Neuronal stem cell (in vitro differentiated cells): Measurements from ENCODE around the gene SMTN.

ENCODE experiments used
- DNase-seq: peaks from one replicate; pipeline ENCODE4 v3.0.0-alpha.2; 2013; ENCODE audit warnings: low spot score
- H2AFZ ChIP-seq: one replicate; pipeline ENCODE4 v1.6.1; 2013; ENCODE audit warnings: mild to moderate bottlenecking, low read length, inconsistent platforms
- H2AK5ac ChIP-seq: 2 replicates; pipeline ENCODE4 v1.6.1; 2013; ENCODE audit warnings: low read depth, mild to moderate bottlenecking, inconsistent platforms, low read length, moderate library complexity, mixed read lengths
- H2BK120ac ChIP-seq: 2 replicates; pipeline ENCODE4 v1.6.1; 2013; ENCODE audit warnings: low read depth, mild to moderate bottlenecking, inconsistent platforms, low read length, moderate library complexity, mixed read lengths
- H2BK12ac ChIP-seq: one replicate; pipeline ENCODE4 v1.6.1; 2013; ENCODE audit warnings: low read length, inconsistent platforms
- H2BK15ac ChIP-seq: 2 replicates; pipeline ENCODE4 v1.6.1; 2013; ENCODE audit warnings: mild to moderate bottlenecking, low read length, inconsistent platforms, mixed read lengths
- H2BK5ac ChIP-seq: one replicate; pipeline ENCODE4 v1.6.1; 2013; ENCODE audit warnings: inconsistent platforms, mild to moderate bottlenecking, low read length, moderate library complexity
- H3K14ac ChIP-seq: one replicate; pipeline ENCODE4 v1.6.1; 2013; ENCODE audit warnings: low read length, inconsistent platforms
- H3K18ac ChIP-seq: 2 replicates; pipeline ENCODE4 v1.6.1; 2013; ENCODE audit warnings: low read length, inconsistent platforms
- H3K23ac ChIP-seq: 2 replicates; pipeline ENCODE4 v1.6.1; 2013; ENCODE audit warnings: low read depth, mild to moderate bottlenecking, mixed read lengths, low read length, inconsistent platforms; ENCODE audit not compliant: poor library complexity
- H3K27ac ChIP-seq: replicated peaks from 3 replicates; pipeline ENCODE4 v1.5.1; 2013; ENCODE audit warnings: low read length, inconsistent platforms
- H3K27me3 ChIP-seq, 3 experiments: 2 replicates each; pipeline ENCODE4 v1.6.1; 2013; ENCODE audit warnings: low read length in 3 of 3, mild to moderate bottlenecking in 2 of 3, inconsistent platforms in 1 of 3, low read depth in 1 of 3, mixed read lengths in 1 of 3, moderate library complexity in 1 of 3; ENCODE audit not compliant: control insufficient read depth in 3 of 3, insufficient read depth in 3 of 3
- H3K36me3 ChIP-seq, 2 donors: replicated peaks in 1 of 2; 2 replicates each; pipeline ENCODE4 v1.6.1; 2013; ENCODE audit warnings: low read length in 2 of 2; ENCODE audit not compliant: control insufficient read depth in 2 of 2, insufficient read depth in 2 of 2
- H3K4ac ChIP-seq: 2 replicates; pipeline ENCODE4 v1.6.1; 2013; ENCODE audit warnings: inconsistent platforms, mild to moderate bottlenecking, low read length, moderate library complexity
- H3K4me1 ChIP-seq, 2 donors: 1 replicate in 1 of 2; 2 replicates in 1 of 2; pipeline ENCODE4 v1.6.1; 2013; ENCODE audit warnings: low read length in 2 of 2, low read depth in 1 of 2; ENCODE audit not compliant: control insufficient read depth in 2 of 2, insufficient read depth in 1 of 2
- H3K4me2 ChIP-seq: one replicate; pipeline ENCODE4 v1.6.1; 2013; ENCODE audit warnings: mild to moderate bottlenecking, low read length, inconsistent platforms; ENCODE audit not compliant: insufficient read depth, poor library complexity, severe bottlenecking
- H3K4me3 ChIP-seq, 2 donors: 2 replicates each; pipeline ENCODE4 v1.5.1; 2013; ENCODE audit warnings: low read length in 2 of 2, mild to moderate bottlenecking in 2 of 2, inconsistent platforms in 1 of 2, moderate library complexity in 1 of 2
- H3K79me1 ChIP-seq: one replicate; pipeline ENCODE4 v1.6.1; 2013; ENCODE audit warnings: low read depth, mild to moderate bottlenecking, inconsistent platforms, low read length, moderate library complexity
- H3K9ac ChIP-seq: one replicate; pipeline ENCODE4 v1.6.1; 2013; ENCODE audit warnings: mild to moderate bottlenecking, low read depth, low read length, inconsistent platforms; ENCODE audit not compliant: poor library complexity
- H3K9me3 ChIP-seq, 2 donors: replicated peaks in 1 of 2; 2 replicates each; pipeline versions ENCODE3 to v1.6.1; 2013; ENCODE audit warnings: low read length in 2 of 2, mild to moderate bottlenecking in 2 of 2, inconsistent platforms in 1 of 2, low read depth in 1 of 2, mixed read lengths in 1 of 2, moderate library complexity in 1 of 2; ENCODE audit not compliant: control insufficient read depth in 2 of 2, insufficient read depth in 1 of 2
- H4K8ac ChIP-seq: one replicate; pipeline ENCODE4 v1.6.1; 2013; ENCODE audit warnings: low read depth, mild to moderate bottlenecking, inconsistent platforms, low read length, moderate library complexity
- H4K91ac ChIP-seq: one replicate; pipeline ENCODE4 v1.6.1; 2013; ENCODE audit warnings: low read length, low read depth, mild to moderate bottlenecking, inconsistent platforms; ENCODE audit not compliant: poor library complexity
- WGBS, 2 donors: extraction: QIAGEN DNeasy Blood & Tissue Kit; methylation state at CpG; one replicate each; pipeline ENCODE4 v1.1.7; 2013; ENCODE audit warnings: missing lambda C conversion rate in 2 of 2, mixed read lengths in 1 of 2; ENCODE audit not compliant: insufficient read length in 2 of 2, insufficient replicate concordance in 1 of 2; ENCODE audit errors: extremely low coverage in 2 of 2; 5-methylcytosine and 5-hydroxymethylcytosine counted together

Gene SMTN

GRCh38 chr22:31105282-31105929, 24.3 kb downstream of the SMTN start:
- H3K14ac ChIP-seq = no peak overlapping the region
- H3K9me3 ChIP-seq = peaks cover 0 to 2% of the 10 kb centered on the region in 2 donors
- no peak overlapping the region for H4K8ac ChIP-seq
- no peak overlapping the region for H3K4me2 ChIP-seq
- no peak overlapping the region for H4K91ac ChIP-seq
- no peak overlapping the region for H2BK5ac ChIP-seq
- no peak overlapping the region for H3K18ac ChIP-seq
- no peak overlapping the region for H3K23ac ChIP-seq
- WGBS, 2 donors = no CpG with 5 or more reads among the region's 11 CpGs
- no peak overlapping the region for H2AFZ ChIP-seq
- no peak overlapping the region for H2BK120ac ChIP-seq
- DNase-seq = no peak
- no peak overlapping the region for H3K9ac ChIP-seq
- no peak overlapping the region for H3K27ac ChIP-seq
- H3K79me1 ChIP-seq = no peaks in the 10 kb centered on the region
- H3K4ac ChIP-seq = no peak overlapping the region
- H2AK5ac ChIP-seq = no peak overlapping the region
- H2BK15ac ChIP-seq = no peak overlapping the region
- H3K4me1 ChIP-seq = peaks cover 0 to 7% of the 10 kb centered on the region in 2 donors
- H3K27me3 ChIP-seq = peaks cover 0 to 23% (median 0%) of the 10 kb centered on the region in 3 experiments
- H3K36me3 ChIP-seq = peaks cover 4 to 10% of the 10 kb centered on the region in 2 donors
- H3K4me3 ChIP-seq = no peak overlapping the region
- no peak overlapping the region for H2BK12ac ChIP-seq

- Histone ChIP-seq H3K23ac (peak overlapping the region; percentile 49), H2AK5ac (peak overlapping the region; percentile 88), H3K4me1 (peaks cover 0 to 7% of the 10 kb centered on the region in 2 donors), H3K4me3 (no peak overlapping the region), H2BK120ac (no peak overlapping the region), H3K27ac (no peak overlapping the region), H3K79me1 (no peaks in the 10 kb centered on the region), H3K9ac (peak overlapping the region; percentile 45), H3K9me3 (peaks cover 0 to 2% of the 10 kb centered on the region in 2 donors), H2AFZ (no peak overlapping the region), H3K4me2 (no peak overlapping the region), H4K8ac (no peak overlapping the region), H3K18ac (no peak overlapping the region), H3K36me3 (peaks cover 3 to 8% of the 10 kb centered on the region in 2 donors), H3K14ac (no peak overlapping the region), H4K91ac (no peak overlapping the region), H2BK5ac (peak overlapping the region; percentile 69), H2BK15ac (peak overlapping the region; percentile 69), H3K4ac (no peak overlapping the region), H2BK12ac (no peak overlapping the region), H3K27me3 (peaks cover 0 to 23% (median 0%) of the 10 kb centered on the region in 3 experiments)
- WGBS, 2 donors = no CpG with 5 or more reads among the region's 4 CpGs
- no peak for DNase-seq
These were observed 25.0 kb downstream of the SMTN start for GRCh38 chr22:31106001-31106571.

DNA sequence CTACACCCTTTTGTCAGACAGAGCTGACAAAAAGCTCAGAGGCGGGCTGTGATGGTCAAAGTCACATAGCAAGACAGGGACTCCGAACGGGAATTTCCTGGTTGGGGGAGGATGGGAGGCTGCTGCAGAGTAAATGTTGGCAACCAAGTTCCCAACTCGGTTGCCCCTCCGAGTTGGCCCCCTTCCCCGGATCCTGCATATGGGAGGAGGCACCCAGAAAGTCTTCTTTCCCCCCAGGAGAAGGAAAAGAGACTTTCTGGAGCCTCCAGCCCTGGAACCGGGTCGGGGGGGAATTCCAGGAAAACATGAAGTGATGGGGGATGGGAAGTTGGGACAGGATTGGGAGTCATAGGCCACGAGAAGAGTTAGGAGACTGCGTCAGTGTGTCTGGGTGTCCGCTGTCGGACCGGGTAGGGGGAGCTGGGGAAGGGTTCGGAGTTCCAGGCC, 25.6 kb downstream of the SMTN start:
- Histone ChIP-seq H3K4ac (no peak overlapping the region), H2BK12ac (no peak overlapping the region), H3K14ac (no peak overlapping the region), H2AK5ac (no peak overlapping the region), H3K23ac (no peak overlapping the region), H3K4me1 (peaks cover 0 to 7% of the 10 kb centered on the region in 2 donors), H2AFZ (peak overlapping the region; percentile 98), H3K4me2 (peak overlapping the region; percentile 90), H3K9ac (peak overlapping the region; percentile 74), H3K79me1 (no peaks in the 10 kb centered on the region), H3K4me3 (peak overlapping the region; percentile 49 to 87), H3K36me3 (peaks cover 3 to 6% of the 10 kb centered on the region in 2 donors), H3K27me3 (peaks cover 0 to 23% (median 0%) of the 10 kb centered on the region in 3 experiments), H4K91ac (no peak overlapping the region), H4K8ac (no peak overlapping the region), H2BK15ac (no peak overlapping the region), H2BK5ac (peak overlapping the region; percentile 69), H3K9me3 (peaks cover 0 to 2% of the 10 kb centered on the region in 2 donors), H3K18ac (peak overlapping the region; percentile 98), H3K27ac (no peak overlapping the region), H2BK120ac (no peak overlapping the region)
- no CpG with 5 or more reads among the region's 14 CpGs for WGBS, 2 donors
- no peak for DNase-seq

DNA sequence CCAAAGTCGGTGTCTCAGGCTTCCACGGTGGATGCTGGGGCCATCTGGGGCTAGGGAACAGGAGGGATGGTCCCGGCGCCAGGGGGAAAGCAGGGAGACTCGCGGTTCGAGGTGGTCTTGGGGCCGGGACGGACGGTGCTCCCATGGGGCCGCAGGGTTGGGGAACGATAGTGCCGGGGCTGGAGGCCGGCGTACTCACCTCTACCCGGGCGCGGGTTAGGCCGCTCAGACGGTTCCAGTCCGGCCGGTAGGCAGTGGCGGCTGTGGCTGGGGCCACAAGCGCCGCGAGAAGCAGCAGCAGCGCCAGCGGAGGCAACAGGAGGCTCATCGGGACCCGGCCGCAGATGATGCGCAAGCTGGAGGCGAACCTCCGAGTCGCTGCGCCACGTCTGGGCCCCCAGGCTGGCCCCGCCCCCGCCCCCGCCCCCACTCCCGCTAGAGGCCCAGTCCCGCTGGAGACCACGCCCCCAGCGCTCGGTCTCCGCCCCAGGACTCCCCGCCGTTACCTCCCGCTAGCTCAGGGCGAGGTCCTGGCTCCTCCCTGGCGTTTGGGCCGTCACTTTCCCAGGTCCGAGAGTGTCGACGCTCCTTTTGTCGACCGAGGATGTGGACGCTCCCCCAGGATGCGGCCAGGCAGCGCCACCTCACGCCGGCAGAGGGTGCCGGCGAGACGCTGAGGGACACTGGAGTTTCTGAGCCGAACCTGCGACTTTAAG, 26.2 kb downstream of the SMTN start, which contains the start of gene SELENOM:
Gene SELENOM, minus strand, starts transcription at position 391 of the 716 bp plus-strand sequence. Its CDS starts 63 bp downstream, at position 328.
- Histone ChIP-seq H2BK5ac (peak within 1 kb of the TSS; percentile 69), H2BK12ac (no peak within 1 kb of the TSS), H3K4me2 (peak within 1 kb of the TSS; percentile 90), H3K36me3 (peaks cover 1 to 2% of the 10 kb centered on the region in 2 donors), H3K4me1 (peaks cover 0 to 7% of the 10 kb centered on the region in 2 donors), H3K23ac (peak within 1 kb of the TSS; percentile 76), H3K14ac (no peak within 1 kb of the TSS), H3K9ac (peak within 1 kb of the TSS; percentile 74), H4K91ac (no peak within 1 kb of the TSS), H3K4me3 (peak within 1 kb of the TSS; percentile 49 to 87), H3K9me3 (peaks cover 0 to 1% of the 10 kb centered on the region in 2 donors), H3K4ac (no peak within 1 kb of the TSS), H2AFZ (peak within 1 kb of the TSS; percentile 98), H4K8ac (no peak within 1 kb of the TSS), H3K79me1 (no peaks in the 10 kb centered on the region), H2BK15ac (peak within 1 kb of the TSS; percentile 69), H3K27me3 (peaks cover 0 to 23% (median 0%) of the 10 kb centered on the region in 3 experiments), H2BK120ac (no peak within 1 kb of the TSS), H2AK5ac (peak within 1 kb of the TSS; percentile 88), H3K27ac (peak within 1 kb of the TSS; percentile 45), H3K18ac (peak within 1 kb of the TSS; percentile 98)
- no CpG with 5 or more reads among the region's 67 CpGs for WGBS, 2 donors
- DNase-seq = peak; percentile 92
